Adrenal gland (tissue), 12 donors: Measurements from ENCODE around the gene JARID2. TPM values are rescaled to one million over a fixed set of nuclear protein-coding genes. Genes with fewer than 3 reads are reported as not detected.

Experiments
- DNase-seq, 7 donors: peaks; one replicate each; pipeline ENCODE4 v3.0.0-alpha.2; 2019 to 2020
- H3K27ac ChIP-seq, 5 donors: fragments of 200-600 bp; sonication (generic) in 4 of 5; 1 replicate in 3 of 5; 2 replicates in 2 of 5; pipeline versions ENCODE4 v1.5.1 to v1.8.0; 2016 to 2020; ENCODE audit warnings: mild to moderate bottlenecking in 1 of 5
- H3K27me3 ChIP-seq: fragments of 200-600 bp; 2 replicates; pipeline ENCODE4 v1.8.0; 2021
- H3K36me3 ChIP-seq, 2 donors: fragments of 200-600 bp; replicated peaks in 1 of 2; 1 replicate in 1 of 2; 2 replicates in 1 of 2; pipeline versions ENCODE4 v1.5.1 to v1.8.0; 2018 to 2022
- H3K4me1 ChIP-seq, 2 donors: fragments of 200-600 bp; replicated peaks in 1 of 2; 1 replicate in 1 of 2; 2 replicates in 1 of 2; pipeline versions ENCODE4 v1.5.1 to v1.8.0; 2018 to 2021
- H3K4me3 ChIP-seq, 4 donors: fragments of 200-600 bp; sonication (generic) in 3 of 4; one replicate each; pipeline ENCODE4 v1.5.1; 2016 to 2018
- H3K9me3 ChIP-seq, 3 donors: fragments of 200-600 bp; sonication (generic) in 1 of 3; replicated peaks in 1 of 3; 1 replicate in 2 of 3; 2 replicates in 1 of 3; pipeline versions ENCODE4 v1.5.1 to v1.8.0; 2016 to 2021
- POLR2A ChIP-seq, 2 donors: fragments of 450-650 bp; IDR thresholded peaks; one replicate each; pipeline ENCODE4 v1.6.1; 2017; ENCODE audit warnings: antibody characterized with exemption in 2 of 2, mild to moderate bottlenecking in 2 of 2, moderate library complexity in 1 of 2
- WGBS, 4 donors: extraction: QIAGEN DNeasy Blood & Tissue Kit in 2 of 4; methylation state at CpG; one replicate each; pipeline versions ENCODE4 v1.1.5 to v1.1.7; 2013 to 2017; 5-methylcytosine and 5-hydroxymethylcytosine counted together
- intact Hi-C, 2 donors: fragments of 100-400 bp; cut with DNase I; formaldehyde crosslinking; loops; one replicate each; pipeline versions ENCODE4 v1.14.1 to v1.15.0; 2022 to 2023
- polyA plus RNA-seq, 3 donors: library from polyadenylated mRNA; stranded (reverse); fragments of 200-250 nt in 2 of 3; fragments of 350-450 nt in 1 of 3; fragmentation: Illumina TruSeq in 1 of 3; extraction: RNeasy Lipid Tissue Mini Kit (QIAGEN cat#74804) in 1 of 3; gene quantifications; one replicate each; pipeline ENCODE4 v1.2.3, GENCODE V29; 2013 to 2014
- total RNA-seq, 9 donors: library from RNA; depleted of rRNA in 4 of 9; stranded (reverse); fragments of >200 nt in 4 of 9; fragments of 120-200 nt in 1 of 9; fragmentation: NEBNext Ultra II Directional in 1 of 9; extraction: Animal tissue kit (Norgen Biotek cat#: 25700) in 1 of 9; gene quantifications; one replicate each; pipeline versions ENCODE4 v1.1.0 to v1.2.4, GENCODE V29; 2013 to 2023
- TF ChIP-seq, protein P1 (sequence below), 6 experiments: fragments of 450-650 bp in 4 of 6; fragments of 200-600 bp in 2 of 6; sonication (generic) in 1 of 6; IDR thresholded peaks; 1 replicate in 5 of 6; 2 replicates in 1 of 6; pipeline versions ENCODE4 v1.5.1 to v1.8.0; 2016 to 2021; ENCODE audit warnings: antibody characterized with exemption in 6 of 6, mild to moderate bottlenecking in 2 of 6, moderate library complexity in 1 of 6
- donor health status: healthy with polysubstance abuse.
- donor health status: Bipolar disorder and iron deficiency.
- donor health status: DM: yes; HTN: yes; CAD: no.
- donor health status: DM: no; HTN: no; CAD: no.
- donor health status: DM: no; HTN: no; CAD: no.
- donor health status: DM: yes; HTN: yes; CAD: no.

JARID2 gene
- total and polyA plus RNA-seq, 12 donors = 3.0 to 13.6 (median 8.2) TPM

DNA sequence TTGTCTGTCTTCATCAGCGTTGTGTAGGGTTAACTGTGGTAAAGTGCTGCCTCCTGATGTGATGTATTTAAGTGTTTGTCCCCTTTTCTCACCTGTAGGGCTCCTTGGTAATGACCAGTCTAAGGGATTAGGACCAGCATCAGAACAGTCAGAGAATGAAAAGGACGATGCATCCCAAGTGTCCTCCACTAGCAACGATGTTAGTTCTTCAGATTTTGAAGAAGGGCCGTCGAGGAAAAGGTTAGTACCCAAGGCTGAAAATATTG lies 164.2 kb downstream of the JARID2 start:
- Histone ChIP-seq H3K4me1 (peaks cover 10 to 17% of the 10 kb centered on the region in 2 donors), H3K27ac (no peak overlapping the region), H3K9me3 (no peaks in the 10 kb centered on the region), H3K4me3 (no peak overlapping the region), H3K36me3 (no peaks in the 10 kb centered on the region), H3K27me3 (no peaks in the 10 kb centered on the region)
- WGBS, 4 donors = 91 to 94% (median 92%) methylated on average over 5 of the region's 5 CpGs
- DNase-seq = no peak
- TF ChIP-seq, protein P1, sequence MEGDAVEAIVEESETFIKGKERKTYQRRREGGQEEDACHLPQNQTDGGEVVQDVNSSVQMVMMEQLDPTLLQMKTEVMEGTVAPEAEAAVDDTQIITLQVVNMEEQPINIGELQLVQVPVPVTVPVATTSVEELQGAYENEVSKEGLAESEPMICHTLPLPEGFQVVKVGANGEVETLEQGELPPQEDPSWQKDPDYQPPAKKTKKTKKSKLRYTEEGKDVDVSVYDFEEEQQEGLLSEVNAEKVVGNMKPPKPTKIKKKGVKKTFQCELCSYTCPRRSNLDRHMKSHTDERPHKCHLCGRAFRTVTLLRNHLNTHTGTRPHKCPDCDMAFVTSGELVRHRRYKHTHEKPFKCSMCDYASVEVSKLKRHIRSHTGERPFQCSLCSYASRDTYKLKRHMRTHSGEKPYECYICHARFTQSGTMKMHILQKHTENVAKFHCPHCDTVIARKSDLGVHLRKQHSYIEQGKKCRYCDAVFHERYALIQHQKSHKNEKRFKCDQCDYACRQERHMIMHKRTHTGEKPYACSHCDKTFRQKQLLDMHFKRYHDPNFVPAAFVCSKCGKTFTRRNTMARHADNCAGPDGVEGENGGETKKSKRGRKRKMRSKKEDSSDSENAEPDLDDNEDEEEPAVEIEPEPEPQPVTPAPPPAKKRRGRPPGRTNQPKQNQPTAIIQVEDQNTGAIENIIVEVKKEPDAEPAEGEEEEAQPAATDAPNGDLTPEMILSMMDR (IDR thresholded peaks at IDR 0.05) = no peak
- TF ChIP-seq POLR2A (IDR thresholded peaks at IDR 0.05) = no peak
- intact Hi-C loops = no loop called here

DNA sequence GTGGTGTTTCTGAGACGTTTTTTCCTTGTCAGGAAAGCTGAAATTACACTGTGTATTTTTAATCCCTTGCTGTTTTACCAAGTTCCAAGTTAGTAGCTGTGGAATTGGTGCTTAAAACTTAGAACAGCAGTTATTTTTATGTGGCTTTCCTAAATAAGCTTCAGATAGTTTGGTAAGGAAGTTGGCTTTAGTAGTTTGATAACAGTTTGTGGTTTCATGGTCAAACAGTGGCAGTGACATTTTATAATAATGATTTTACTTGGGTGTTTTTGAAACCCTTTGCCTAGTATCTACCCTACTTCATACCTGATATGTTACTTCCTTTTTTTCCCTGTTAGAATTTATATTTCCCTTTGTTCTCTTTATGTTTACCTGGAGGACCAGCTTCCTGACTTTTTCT lies 164.9 kb downstream of the JARID2 start:
- H3K4me1 ChIP-seq = peaks cover 10 to 17% of the 10 kb centered on the region in 2 donors
- TF ChIP-seq POLR2A (IDR thresholded peaks at IDR 0.05) = no peak
- TF ChIP-seq, protein P1 (IDR thresholded peaks at IDR 0.05) = no peak
- WGBS, 4 donors = 54 to 67% (median 56%) methylated on average over 1 of the region's 1 CpG
- H3K27ac ChIP-seq = no peak overlapping the region
- H3K9me3 ChIP-seq = no peaks in the 10 kb centered on the region
- intact Hi-C loops = no loop called here
- no peaks in the 10 kb centered on the region for H3K27me3 ChIP-seq
- no peak overlapping the region for H3K4me3 ChIP-seq
- no peaks in the 10 kb centered on the region for H3K36me3 ChIP-seq
- DNase-seq = no peak

DNA sequence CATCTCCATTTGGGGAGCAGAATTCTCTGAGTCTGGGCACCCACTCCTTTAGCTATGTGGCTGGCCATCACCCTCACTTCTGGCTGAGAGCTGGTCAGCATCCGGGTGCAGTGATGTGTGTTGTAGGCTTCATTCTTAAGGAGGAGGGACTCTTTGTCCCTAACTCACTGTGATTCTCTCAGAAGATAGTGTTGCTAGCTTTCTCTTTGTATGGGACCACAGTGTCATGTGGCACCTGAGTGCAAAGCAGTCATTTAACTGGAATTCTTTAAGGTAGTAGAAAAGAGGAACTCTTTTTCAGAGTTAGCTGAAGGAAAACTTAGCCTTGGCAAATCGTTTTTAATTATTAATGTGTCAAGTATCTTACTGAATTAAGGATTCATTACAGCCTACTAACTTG lies 165.9 kb downstream of the JARID2 start:
- Histone ChIP-seq H3K9me3 (no peaks in the 10 kb centered on the region), H3K27me3 (no peaks in the 10 kb centered on the region), H3K4me3 (no peak overlapping the region), H3K36me3 (no peaks in the 10 kb centered on the region), H3K27ac (no peak overlapping the region), H3K4me1 (peaks cover 5 to 17% of the 10 kb centered on the region in 2 donors)
- intact Hi-C loops = no loop called here
- DNase-seq = no peak
- WGBS, 4 donors = 65 to 77% (median 69%) methylated on average over 2 of the region's 2 CpGs
- TF ChIP-seq, protein P1 (IDR thresholded peaks at IDR 0.05) = no peak
- no peak for TF ChIP-seq POLR2A (IDR thresholded peaks at IDR 0.05)

DNA sequence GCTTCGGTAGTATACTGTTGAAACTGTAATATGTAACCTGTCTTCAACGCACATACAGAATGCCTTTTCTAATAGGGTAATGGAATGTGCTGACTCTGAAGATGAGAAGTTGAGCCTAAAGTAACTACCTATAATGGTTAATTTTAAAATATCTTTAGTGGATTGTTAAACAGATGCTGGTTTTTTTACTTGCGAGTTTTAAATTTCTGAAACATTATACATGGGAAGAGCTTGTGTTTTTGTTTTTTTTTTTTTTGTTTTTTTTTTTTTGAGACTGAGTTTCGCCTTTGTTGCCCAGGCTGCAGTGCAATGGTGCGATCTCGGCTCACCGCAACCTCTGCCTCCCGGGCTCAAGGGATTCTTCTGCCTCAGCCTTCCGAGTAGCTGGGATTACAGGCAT lies 166.9 kb downstream of the JARID2 start:
- TF ChIP-seq POLR2A (IDR thresholded peaks at IDR 0.05) = no peak
- TF ChIP-seq, protein P1 (IDR thresholded peaks at IDR 0.05) = no peak
- intact Hi-C loops = no loop called here
- no peak overlapping the region for H3K4me3 ChIP-seq
- DNase-seq = no peak
- peaks cover 5 to 15% of the 10 kb centered on the region in 2 donors for H3K4me1 ChIP-seq
- H3K27me3 ChIP-seq = no peaks in the 10 kb centered on the region
- no peak overlapping the region for H3K27ac ChIP-seq
- 95 to 99% (median 96%) methylated on average over 8 to 9 of the region's 9 CpGs for WGBS, 4 donors
- no peaks in the 10 kb centered on the region for H3K36me3 ChIP-seq
- no peaks in the 10 kb centered on the region for H3K9me3 ChIP-seq
